PFSK-1 (cell line): ENCODE measurements around the gene MPDZ.

Source experiments
- FOXP2 ChIP-seq: optimal IDR thresholded peaks from 2 replicates; pipeline ENCODE3; 2011; ENCODE audit warnings: borderline replicate concordance, control low read depth, inconsistent platforms; ENCODE audit not compliant: insufficient read depth; ENCODE audit errors: extremely low read length, extremely low read depth
- POLR2AphosphoS5 ChIP-seq: IDR thresholded peaks from 2 replicates; pipeline ENCODE4 v1.6.1; 2012; ENCODE audit warnings: low read depth, mild to moderate bottlenecking, control low read depth, low read length, moderate library complexity
- SIN3A ChIP-seq: IDR thresholded peaks from 2 replicates; pipeline ENCODE4 v1.6.1; 2012; ENCODE audit warnings: mild to moderate bottlenecking, low read length, moderate library complexity, borderline replicate concordance; ENCODE audit not compliant: insufficient read depth
- TAF1 ChIP-seq: IDR thresholded peaks from 2 replicates; pipeline ENCODE4 v1.6.1; 2012; ENCODE audit warnings: low read length, control low read depth, borderline replicate concordance; ENCODE audit not compliant: insufficient read depth
- TF ChIP-seq, protein P1 (sequence below), 2 experiments: IDR thresholded peaks; 2 replicates each; pipeline versions ENCODE4 v1.6.1 to v1.8.0; 2011 to 2012; ENCODE audit warnings: low read depth in 2 of 2, low read length in 2 of 2, control low read depth in 1 of 2, inconsistent platforms in 1 of 2, mild to moderate bottlenecking in 1 of 2, moderate library complexity in 1 of 2; ENCODE audit not compliant: insufficient read depth in 1 of 2

MPDZ gene

DNA sequence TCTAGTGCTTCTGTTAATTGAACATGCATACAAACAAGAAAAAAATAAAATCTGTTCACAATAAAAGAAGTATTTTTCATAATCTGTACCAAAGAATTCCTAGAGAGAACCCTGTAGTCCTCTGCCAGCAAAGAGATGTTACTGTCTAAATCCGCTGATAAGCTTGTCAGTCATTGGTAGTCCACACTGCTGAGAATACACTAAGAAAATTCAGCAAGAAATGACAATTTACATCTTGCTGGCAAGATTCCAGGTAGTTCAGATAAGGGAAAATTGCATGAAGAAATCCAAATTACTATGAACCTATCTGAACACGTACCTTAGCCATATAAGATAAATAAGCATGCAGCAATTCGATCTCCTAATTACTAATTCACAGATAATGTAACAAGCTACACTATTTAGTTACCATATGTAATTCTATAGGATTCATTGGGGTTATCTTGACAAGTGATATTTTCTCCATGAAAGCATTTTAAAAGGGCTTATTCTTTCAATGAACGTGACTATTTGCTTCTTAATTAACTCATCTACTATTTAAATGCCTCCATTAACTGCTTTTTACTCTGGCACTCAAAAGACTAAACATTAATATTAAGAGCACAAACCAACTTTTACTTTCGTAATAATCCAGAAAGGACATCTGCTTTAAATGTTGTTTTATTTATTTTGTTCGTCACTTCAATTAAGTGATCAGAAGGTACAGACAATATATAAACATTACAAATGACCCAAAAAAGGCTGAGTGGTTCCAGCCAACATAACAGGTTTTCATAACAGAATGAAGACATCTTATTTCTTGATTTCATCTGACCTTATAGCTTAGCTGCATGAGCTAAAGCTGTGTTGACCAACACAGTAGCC, 9.7 kb downstream of the MPDZ start:
- TF ChIP-seq TAF1 = no peak
- TF ChIP-seq, protein P1, sequence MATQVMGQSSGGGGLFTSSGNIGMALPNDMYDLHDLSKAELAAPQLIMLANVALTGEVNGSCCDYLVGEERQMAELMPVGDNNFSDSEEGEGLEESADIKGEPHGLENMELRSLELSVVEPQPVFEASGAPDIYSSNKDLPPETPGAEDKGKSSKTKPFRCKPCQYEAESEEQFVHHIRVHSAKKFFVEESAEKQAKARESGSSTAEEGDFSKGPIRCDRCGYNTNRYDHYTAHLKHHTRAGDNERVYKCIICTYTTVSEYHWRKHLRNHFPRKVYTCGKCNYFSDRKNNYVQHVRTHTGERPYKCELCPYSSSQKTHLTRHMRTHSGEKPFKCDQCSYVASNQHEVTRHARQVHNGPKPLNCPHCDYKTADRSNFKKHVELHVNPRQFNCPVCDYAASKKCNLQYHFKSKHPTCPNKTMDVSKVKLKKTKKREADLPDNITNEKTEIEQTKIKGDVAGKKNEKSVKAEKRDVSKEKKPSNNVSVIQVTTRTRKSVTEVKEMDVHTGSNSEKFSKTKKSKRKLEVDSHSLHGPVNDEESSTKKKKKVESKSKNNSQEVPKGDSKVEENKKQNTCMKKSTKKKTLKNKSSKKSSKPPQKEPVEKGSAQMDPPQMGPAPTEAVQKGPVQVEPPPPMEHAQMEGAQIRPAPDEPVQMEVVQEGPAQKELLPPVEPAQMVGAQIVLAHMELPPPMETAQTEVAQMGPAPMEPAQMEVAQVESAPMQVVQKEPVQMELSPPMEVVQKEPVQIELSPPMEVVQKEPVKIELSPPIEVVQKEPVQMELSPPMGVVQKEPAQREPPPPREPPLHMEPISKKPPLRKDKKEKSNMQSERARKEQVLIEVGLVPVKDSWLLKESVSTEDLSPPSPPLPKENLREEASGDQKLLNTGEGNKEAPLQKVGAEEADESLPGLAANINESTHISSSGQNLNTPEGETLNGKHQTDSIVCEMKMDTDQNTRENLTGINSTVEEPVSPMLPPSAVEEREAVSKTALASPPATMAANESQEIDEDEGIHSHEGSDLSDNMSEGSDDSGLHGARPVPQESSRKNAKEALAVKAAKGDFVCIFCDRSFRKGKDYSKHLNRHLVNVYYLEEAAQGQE (IDR thresholded peaks at IDR 0.05; ENCODE audit: insufficient read depth in 1 of 2, low read depth in 2 of 2, low read length in 2 of 2) = no peak
- no peak for TF ChIP-seq SIN3A
- no peak for TF ChIP-seq FOXP2
- TF ChIP-seq POLR2AphosphoS5 = no peak

DNA sequence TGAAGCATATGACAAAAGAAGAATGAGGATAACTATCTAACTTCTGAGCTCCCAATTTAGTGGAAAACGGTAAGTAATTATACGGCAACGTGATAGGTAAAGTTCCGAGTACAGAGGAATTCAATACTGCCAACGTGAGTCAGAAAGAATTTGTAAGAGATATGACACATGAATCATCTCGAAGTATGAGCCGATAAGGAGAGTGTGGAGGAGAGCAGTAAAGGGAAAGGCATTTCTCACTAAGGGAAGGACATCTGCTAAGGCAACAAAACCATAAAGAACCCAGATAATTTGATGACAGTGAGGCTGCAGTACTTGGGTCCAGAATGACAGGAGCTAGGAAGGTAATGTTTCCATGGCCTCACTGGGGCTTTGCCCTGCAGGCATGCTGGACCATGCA, 11.0 kb downstream of the MPDZ start:
- TF ChIP-seq POLR2AphosphoS5 (no peak), FOXP2 (no peak), SIN3A (no peak), TAF1 (no peak)
- TF ChIP-seq, protein P1 (IDR thresholded peaks at IDR 0.05; ENCODE audit: insufficient read depth in 1 of 2, low read depth in 2 of 2, low read length in 2 of 2) = no peak

DNA sequence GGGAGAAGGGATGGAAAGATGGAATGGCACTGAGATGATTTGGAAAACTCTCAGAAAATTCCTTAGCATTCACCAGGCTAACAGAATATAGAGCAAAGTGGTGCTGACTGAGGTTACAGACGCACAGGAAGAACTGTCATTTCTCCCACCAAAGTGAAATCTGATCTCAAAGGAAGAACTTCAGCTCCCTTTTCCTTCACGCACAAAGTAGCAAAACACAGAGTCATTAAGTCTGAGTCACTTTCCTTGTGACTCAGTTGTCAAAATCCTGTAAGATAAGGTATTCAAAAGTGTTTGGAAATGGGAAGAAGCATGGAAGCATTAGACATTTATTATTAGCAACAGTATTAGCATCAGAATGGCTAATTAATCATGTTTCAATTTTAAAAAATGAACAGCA, 11.7 kb downstream of the MPDZ start:
- no peak for TF ChIP-seq SIN3A
- no peak for TF ChIP-seq TAF1
- TF ChIP-seq POLR2AphosphoS5 = no peak

DNA sequence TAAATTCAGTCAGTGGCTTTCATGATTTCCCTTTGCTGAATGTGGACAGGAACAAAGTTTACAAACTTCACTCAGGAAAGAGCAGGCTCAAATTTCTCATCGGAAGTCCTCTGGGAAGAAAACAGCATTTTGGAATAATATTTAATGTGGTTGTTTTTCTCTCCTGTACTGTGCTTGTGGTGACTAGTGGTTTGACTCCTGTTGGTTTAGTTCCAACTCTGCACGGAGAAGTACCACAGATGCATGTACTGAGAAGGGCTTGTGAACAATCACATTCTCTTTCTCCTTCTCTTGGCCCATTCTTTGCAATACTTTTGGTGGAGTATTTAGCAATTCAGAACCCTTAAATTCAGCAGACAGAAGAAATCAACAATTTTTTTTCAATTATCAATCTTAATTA, 13.3 kb downstream of the MPDZ start:
- TF ChIP-seq, protein P1 (IDR thresholded peaks at IDR 0.05; ENCODE audit: insufficient read depth in 1 of 2, low read depth in 2 of 2, low read length in 2 of 2) = no peak
- TF ChIP-seq POLR2AphosphoS5 = no peak
- no peak for TF ChIP-seq FOXP2
- no peak for TF ChIP-seq TAF1
- no peak for TF ChIP-seq SIN3A

DNA sequence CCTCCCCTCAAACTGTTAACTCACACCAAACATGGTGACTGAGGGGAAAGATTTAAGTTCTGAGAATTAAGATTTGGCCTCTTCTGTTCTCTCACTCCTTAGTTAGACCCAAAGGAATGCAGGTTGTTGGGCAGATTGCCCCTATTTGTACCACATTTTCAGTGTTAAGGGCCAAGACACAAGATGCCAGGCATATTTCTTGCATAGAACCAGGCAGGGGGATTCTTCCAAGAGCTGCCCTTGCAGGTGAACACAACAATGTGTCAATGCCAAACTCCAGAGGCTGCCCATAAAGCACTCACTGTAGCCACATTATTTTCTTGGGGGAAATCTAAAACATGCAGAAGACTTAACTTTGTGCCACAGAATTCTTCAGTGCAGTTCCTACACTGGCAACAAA, 14.7 kb downstream of the MPDZ start:
- TF ChIP-seq POLR2AphosphoS5 (no peak), FOXP2 (no peak)
- TF ChIP-seq, protein P1 (IDR thresholded peaks at IDR 0.05; ENCODE audit: insufficient read depth in 1 of 2, low read depth in 2 of 2, low read length in 2 of 2) = no peak
